ENCODE measurements around the gene NR4A3.

DNA sequence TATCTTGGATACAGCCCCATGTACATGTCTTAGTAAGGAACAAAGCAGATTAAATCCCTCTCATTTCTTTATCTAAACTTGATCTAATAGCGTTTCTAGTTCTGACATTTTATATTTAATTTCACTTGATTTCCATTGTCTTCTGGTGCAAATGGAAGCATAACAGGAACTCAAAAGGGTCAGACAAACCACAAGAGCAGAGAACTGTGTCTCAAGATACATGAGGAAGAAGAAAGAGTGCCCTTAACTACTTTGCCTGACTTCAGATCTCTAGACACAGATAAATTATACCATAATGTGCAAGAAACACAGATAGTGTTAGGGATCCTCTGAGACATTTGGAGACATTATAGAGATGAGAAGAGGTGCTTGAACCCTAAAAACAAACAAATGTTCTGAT lies 64.1 kb downstream of the NR4A3 start:
- TF ChIP-seq, protein P1, sequence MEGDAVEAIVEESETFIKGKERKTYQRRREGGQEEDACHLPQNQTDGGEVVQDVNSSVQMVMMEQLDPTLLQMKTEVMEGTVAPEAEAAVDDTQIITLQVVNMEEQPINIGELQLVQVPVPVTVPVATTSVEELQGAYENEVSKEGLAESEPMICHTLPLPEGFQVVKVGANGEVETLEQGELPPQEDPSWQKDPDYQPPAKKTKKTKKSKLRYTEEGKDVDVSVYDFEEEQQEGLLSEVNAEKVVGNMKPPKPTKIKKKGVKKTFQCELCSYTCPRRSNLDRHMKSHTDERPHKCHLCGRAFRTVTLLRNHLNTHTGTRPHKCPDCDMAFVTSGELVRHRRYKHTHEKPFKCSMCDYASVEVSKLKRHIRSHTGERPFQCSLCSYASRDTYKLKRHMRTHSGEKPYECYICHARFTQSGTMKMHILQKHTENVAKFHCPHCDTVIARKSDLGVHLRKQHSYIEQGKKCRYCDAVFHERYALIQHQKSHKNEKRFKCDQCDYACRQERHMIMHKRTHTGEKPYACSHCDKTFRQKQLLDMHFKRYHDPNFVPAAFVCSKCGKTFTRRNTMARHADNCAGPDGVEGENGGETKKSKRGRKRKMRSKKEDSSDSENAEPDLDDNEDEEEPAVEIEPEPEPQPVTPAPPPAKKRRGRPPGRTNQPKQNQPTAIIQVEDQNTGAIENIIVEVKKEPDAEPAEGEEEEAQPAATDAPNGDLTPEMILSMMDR (conservative IDR thresholded peaks at IDR 0.05; ENCODE audit: low read length) = no peak
- TF ChIP-seq EZH2phosphoT487 (IDR thresholded peaks at IDR 0.05; ENCODE audit: borderline replicate concordance) = no peak

Data from Loucy (cell line).